ENCODE results near the gene ANKMY2.
A peak's percentile ranks its signal among the peaks of the same experiment; 100 is the strongest.

The ANKMY2 gene

DNA sequence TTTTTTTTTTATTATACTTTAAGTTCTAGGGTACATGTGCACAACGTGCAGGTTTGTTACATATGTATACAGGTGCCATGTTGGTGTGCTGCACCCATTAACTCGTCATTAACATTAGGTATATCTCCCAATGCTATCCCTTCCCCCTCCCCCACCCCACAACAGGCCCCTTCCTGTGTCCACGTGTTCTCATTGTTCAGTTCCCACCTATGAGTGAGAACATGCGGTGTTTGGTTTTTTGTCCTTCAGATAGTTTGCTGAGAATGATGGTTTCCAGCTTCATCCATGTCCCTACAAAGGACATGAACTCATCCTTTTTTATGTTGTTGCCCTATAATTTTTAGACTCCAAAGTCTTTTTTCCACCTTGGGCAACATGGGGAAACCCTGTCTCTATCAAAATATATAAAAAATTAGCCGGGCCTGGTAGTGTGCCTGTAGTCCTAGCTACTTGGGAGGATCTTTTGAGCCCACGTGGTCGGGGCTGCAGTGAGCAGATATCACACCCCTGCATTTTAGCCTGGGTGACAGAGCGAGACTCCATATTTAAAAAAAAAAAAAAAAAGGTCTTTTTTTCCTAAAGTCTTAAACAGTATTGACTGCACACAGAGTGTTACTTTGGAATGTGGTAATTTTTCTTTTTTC lies 14.4 kb upstream of the ANKMY2 start:
- DNase-seq (ENCODE audit: low spot score), result peak; percentile 76

DNA sequence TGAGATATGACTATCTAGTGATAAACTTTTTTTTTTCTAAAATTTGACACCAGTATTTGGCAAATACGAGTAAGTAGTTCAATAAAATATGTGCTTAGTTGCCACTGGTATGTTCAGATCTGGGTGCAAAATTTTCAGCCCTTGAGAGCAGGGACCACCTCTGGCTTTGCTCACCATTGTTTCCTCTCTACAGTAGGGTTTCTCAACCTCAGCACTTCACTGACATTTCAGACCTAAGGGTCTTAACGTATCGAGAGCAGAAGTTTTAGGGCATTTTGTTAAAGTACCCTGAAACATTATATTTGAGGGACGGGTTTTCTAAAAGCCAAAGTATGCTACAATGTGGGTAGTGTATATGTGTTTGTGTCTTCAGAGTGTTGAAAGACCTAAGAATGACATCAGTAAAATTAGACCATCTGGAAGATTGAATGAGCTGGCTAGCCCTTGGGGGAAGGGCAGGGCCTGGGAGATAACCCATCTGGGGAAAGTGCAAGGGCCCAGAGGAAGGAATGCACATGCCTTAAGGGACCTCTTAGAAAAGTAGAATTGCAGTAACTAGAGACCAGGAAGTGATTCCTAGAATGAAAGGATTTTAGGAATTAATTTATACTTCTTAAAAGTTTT lies 12.2 kb upstream of the ANKMY2 start:
- DNase-seq (ENCODE audit: low spot score), result peak; percentile 61

DNA sequence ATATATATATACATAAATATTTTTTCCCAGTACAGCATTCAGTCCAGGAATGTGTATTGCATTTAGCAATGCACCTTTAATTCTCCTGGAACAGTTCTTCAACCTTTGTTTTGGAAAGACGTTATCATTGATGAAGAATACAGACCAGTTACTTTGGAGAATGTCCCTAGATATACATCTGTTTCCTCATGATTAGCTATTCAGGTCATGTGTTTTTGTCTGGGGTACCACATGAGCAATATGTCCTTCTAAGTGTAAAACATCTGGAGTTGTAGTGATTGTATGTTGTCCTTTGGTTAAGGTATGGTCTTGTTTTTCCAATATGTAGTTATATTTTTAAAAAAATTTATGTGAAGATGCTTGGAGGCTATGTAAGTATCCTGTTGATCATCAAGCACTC lies 10.6 kb upstream of the ANKMY2 start:
- no peak for DNase-seq (ENCODE audit: low spot score)

DNA sequence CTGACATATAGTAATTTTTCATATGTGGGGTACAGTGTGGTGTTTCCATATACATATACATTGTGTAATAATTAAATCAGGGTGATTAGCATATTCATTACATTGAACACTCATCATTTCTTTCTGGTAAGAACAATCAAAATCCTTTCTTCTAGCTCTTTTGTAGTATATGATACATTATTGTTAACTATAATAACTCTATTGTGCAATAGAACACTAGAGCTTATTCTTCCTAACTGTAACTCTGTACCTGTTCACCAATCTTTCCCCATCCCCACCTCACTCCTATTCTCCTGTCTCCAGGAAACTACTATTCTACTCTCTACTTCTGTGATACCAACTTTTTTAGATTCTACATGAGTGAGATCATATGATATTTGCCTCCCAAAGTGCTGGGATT lies 9.8 kb upstream of the ANKMY2 start:
- DNase-seq (ENCODE audit: low spot score), result no peak

DNA sequence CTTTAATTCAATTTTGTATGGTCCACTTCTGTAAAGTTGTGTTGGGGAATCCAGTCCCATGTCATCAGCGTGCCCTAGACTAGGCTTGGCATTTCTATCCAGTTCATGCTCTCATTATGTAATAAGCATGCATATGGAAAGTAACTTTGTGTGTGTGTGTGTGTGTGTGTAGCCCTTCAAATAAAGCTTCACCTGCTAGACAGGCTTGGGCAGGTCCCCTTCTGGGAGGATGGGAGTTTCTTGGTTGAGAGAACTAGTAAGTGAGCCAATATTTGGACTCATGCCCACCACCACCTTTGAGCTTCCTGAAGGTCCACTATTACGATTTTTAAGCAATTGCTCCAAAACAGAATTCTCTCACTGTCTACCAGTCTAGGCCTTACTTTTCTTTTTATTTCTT lies 7.3 kb upstream of the ANKMY2 start:
- DNase-seq (ENCODE audit: low spot score), result no peak

DNA sequence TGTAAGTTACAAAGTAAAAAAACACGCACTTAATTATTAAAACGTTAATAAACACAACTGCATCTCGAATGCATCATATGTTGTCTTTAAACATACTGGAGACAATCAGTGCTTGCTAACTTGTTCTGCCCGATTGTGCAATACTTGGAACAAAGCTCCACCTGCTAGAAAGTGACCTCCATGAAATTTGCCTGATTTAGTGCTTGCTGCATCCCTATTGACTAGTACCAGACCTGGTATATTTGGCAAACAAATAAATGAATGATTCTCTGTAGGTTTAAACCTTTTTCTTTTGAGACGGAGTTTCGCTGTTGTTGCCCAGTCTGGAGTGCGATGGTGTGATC lies 6.7 kb upstream of the ANKMY2 start:
- no peak for DNase-seq (ENCODE audit: low spot score)

DNA sequence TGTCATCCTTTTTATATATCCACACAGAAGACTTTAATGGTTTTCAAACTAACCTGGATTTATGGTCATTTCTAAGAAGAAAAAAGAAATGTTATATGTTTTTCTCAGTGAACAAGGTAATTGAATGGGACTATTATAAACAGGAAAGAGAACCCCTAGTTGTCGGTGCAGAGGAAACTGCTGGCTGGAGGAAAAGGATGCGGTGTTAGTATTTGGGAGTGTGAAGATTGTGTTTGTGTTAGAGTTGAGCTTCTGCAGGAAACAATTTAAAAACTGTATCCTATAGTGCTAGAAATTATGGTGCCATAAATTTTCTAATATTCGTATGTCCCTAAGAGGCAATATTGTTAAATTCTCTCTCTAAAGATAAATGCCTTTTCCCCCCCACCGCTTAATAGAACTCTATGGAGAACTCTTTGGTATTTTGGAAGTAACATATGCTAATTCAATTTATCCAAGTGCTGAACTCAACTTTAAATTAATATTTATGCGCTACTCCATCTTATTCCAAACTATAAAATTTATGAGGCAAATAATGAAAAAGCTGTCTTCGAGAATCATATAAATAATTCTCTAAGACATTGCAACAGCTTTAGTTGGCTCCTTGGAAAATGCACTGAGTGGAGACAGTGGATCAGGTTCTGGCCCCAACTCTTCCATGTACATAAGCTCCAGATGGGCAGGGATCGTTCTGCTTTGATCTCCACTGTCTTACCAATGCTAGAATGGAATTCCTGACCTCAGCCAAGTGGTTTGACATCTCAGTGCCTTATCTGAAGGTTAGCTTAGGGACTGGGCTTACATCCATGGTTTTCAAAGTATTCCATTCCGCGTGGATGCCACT lies 6.1 kb upstream of the ANKMY2 start:
- DNase-seq (ENCODE audit: low spot score), result no peak

DNA sequence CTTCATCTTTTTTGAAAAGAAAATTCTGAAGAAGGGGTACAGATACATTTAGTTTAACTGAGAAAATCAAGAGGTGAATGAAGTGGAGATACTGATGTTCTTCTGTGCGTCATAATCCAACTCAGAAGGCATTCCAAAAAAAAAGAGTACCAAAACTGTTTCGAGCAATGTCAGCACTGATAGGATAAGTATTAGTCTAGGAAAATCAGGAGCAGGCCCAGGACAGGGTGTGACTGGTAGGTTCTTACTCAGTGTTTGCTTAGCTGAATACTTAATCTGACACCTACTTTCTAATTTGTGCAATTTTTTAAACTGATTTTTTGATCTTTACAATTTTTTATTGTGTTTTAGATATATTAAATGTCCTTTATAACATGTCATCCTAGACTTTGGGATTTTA lies 4.7 kb upstream of the ANKMY2 start:
- DNase-seq (ENCODE audit: low spot score), result no peak

DNA sequence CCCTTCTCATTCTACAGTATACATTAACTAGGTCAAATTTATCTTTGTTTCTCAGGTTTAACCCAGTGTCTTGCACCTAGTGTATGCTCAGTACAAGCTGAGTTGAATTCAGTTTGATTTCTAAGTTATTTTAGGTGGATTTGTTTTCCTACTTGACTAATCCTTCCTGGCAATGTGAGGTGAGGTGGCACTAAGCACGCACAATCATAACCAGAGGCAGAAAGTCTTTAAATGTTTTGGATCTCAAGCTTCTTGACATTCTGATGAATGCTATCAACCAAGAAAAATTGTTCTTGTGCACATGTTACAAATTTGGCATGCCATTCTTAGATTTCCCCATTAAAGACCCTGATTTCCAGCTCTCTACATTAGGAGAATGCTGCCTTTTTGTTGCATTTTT lies 3.6 kb upstream of the ANKMY2 start:
- no peak for DNase-seq (ENCODE audit: low spot score)

DNA sequence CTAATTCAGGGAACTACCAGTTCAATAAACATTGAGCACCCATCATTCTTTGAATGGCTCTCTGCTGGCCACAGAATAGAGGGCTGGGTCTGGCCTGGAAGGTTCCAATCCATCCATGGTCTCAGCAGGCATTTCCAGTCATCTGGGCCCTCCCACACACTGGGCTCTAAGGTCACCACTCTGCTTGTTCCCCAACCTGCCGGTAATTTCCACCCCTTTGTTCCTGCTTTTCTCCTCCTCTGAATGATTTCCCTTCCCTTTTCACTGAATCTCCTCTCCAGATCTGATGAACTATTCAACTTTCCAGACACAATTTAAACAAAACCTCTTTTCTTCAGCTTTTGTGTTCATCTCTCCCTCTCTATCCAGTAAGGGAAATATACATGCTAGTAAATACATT lies 3.0 kb upstream of the ANKMY2 start:
- no peak for DNase-seq (ENCODE audit: low spot score)

DNA sequence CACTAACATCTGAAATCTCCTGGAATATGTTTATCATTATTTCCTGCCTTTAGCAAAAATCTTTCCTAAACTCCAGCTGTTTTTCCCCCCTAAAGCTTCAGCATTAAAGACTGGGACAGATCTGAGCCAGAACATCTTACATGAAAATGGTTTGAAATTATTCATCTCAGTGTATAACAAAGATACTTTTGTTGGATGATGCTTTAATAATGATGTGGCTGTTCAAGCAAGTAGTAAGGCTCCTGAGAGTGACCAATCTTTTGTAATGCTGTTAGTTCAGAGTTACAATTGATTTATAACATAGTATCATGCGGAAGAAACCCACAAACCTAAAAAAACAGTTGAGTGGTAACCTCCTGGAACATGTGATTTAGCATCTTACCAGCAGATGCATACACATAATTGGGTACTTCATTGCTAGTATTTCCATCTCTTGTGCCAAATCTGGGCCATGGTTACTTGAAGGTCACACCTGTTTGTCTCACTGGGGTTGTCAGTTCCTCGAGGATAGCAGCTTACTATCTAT lies 1.9 kb upstream of the ANKMY2 start:
- no peak for DNase-seq (ENCODE audit: low spot score)

DNA sequence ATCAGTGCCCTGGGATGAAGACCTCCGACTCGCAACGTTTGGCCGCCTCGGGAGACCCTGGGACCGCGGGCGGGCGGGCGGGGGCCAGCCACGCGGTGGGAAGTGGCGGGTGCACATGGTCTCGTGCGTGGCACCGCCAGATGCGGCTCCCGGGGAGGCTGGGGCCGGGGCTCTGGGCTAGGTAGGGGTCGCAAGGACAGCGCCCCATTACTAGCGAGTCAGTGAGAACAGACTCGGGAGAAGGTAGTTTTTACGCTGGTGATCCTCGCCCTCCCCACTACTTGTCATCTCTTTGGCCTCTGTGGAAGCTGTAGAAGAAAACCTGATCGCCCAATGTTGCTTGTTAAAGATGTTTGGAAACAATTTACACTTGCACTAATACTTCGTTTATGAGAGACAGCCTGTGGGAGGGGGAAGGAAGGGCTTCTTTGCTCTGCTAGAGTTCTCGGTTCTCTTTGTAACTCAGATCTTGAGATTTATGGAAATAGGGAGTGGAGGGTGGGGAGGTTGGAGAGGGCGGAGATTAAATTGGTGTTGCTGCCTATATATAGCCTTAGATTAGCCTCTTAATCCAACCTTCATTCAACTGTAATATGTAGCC lies 1.0 kb upstream of the ANKMY2 start:
- DNase-seq (ENCODE audit: low spot score), result peak; percentile 19

DNA sequence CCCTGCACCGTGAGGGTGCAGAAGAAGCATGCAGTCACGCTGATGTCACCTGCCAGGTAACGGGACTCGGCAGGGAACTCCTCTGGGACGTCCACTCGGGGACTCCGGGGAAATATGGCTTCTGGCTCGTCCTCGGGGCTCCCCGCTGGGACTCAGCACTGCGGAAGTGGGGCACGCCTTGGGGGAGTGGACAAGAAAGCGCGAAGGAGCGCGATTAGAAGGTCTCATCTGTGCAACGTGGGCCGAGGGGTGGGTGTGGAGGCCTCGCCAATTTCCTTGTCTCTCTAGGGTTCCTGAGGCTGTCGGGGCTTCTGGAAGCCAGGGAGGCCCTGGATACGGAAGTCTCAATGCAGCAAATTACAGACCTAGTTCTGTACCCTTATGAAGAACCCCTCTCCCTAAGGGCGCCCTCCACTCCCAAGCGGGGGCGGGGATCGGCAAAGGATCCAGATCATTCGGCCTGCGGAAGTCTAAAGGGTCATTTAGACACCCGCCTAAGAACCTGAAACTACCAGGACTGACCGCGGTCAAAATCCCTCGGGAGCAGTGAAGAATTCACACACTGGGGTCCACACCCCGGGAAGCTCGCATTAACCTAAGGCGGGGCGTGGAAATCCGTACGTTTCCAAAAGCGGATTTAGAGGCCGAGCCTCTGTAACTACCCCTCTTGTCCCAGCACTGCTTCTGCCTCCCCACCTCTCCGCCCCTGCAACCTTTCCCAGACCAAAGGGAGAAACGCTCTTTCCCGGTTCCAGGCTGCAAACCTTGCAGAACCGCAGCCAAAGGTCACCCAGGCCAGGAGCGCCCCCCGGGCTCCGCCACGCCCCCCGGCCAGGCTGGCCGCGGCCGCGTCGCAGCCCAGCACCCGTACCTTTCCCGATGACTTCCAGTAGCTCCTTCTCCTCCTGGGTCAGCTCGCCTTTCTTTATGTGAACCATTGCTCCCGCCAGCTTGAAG lies 640 bp downstream of the ANKMY2 start:
- DNase-seq (ENCODE audit: low spot score), result peak; percentile 74

DNA sequence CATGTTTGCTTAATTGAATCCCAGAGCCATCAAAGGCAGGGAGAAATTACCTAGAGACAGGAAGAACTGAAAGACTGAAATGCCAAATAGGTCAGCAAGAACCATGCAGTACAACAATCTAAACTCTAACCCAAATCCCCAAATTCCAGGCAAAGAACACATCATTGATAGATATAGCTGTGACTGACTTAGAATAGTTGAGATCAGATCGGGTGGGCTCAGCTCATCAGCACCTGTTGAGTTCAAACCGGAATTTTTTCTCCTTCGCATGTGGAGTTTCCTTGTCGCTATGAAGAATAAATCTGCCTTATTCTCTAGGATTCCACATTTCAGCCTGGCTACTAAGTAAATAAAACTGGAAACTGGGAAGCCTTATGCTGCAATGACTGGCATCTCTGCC lies 1.4 kb downstream of the ANKMY2 start:
- DNase-seq (ENCODE audit: low spot score), result no peak

DNA sequence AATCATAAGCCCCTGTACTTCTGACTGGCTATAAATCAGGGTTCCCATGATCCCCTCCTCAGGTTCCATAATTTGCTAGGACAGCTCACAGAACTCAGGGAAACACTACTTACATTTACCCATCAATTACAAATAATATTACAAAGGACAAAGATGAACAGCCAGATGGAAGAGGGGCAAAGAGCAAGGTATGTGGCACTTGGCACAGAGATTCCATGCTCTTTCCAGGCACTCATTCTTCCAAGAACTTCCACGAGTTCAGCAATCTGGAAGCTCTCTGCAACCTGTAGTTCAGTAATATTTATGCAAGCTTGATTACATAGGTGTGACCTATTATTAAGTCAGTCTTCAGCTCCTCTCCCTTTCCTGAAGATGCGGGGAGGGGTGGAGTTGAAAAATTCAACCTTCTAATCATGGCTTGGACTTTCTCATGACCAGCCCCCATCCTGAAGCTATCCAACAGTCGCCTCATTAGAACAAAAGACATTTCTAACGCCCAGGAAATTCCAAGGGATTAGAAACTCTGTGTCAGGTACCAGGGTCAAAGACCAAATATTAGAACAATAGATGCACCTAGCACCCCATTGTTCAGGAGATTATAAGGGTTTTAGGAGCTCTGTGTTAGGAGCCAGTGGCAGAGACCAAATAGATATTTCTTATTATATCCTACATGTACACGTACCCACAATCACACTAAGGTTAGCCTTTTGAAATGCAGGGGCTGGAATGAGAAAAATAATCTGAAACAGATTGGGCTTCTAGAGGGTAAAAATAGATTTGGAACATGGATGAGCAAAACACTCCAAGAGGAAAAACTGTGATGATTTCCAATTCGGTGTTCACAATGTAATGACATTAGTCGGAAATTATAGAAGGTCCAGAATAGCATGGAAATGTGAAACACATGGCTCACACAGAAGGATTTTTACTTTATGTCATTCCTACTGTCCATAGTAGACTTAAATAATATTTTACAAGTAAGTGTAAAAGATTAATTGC lies 7.0 kb downstream of the ANKMY2 start:
- DNase-seq (ENCODE audit: low spot score), result no peak

DNA sequence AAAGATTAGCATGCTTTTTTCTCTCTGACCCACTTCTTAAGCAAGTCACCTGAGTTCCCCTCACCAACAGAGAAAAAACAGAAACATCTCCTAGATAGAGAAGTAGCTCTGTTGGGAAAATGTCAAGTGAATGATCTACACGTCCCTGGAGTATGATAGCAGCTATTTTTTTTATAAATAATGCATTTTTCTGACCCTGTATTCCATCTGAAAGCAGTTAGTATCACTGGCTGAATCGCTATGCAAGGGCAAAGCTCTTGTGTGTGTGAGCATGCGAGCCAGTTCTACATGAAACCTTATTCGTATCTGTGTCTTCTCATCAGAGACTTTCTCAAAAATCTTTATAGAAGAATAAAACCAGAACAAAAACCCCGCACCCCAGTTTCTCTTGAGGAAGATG lies 8.2 kb downstream of the ANKMY2 start:
- DNase-seq (ENCODE audit: low spot score), result no peak

DNA sequence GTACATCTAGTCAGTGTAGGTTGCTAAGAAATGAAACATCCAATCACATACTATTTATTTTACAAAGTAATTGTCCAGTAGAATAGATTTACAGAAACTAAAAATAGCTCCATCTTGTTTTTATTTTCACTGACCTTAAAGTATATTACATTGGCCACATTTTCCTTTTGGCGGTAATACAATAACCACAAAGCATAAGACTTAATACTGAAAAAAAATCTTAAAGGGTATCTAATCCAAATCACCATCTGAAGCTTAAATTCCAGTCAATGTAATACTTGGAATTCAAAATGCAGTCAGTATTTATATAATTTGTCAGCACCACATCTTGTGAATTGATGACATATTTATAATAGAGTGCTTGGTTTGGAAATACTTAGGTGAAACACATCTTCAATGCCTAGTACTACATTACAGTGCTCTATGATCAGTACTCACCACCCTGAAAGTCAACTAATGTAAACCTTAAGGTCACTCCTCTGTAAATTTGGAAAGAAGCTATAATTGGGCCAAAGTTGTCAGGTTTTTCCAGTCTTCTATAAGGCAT lies 8.9 kb downstream of the ANKMY2 start:
- no peak for DNase-seq (ENCODE audit: low spot score)

DNA sequence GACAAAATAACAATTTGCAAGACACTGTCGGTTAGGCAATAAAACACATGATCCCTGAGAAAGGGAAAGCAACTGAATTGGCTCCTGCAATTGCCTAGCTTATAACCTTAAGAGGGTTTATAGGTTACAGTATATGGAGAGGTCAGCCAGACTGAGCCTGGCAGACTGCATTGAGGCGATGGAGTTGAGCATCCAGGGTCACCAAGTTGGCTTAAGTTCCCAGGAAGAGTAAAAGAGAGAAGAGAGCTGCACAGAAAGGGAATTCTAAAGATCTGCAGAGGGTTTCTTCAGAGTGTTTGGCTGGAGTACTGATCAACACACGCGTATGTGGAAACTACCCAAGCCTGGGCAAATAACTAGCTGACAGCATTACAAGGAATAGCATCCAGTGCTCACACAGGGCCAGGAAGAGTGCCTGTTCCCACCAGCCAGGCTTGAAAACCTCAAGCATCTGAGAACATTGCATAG lies 11.2 kb downstream of the ANKMY2 start:
- DNase-seq (ENCODE audit: low spot score), result no peak

DNA sequence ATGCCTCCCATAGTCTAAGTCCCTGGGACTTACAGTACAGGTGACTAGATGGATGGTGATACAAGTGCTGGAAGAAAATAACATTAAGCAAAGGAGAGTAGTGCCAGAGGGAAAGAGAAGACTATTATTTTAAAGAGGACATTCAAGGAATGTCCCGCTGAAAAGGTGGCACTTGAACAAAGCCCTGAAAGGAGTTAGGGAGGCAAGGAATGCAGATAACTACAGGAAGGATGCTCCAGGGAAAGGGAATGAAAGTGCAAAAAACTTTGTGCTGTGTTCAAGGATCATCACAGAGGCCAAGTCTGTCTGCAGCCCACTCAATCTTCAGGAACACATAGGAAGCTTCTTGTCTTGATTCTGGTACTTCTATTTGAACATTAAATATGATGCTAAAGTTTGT lies 14.9 kb downstream of the ANKMY2 start:
- DNase-seq (ENCODE audit: low spot score), result no peak

DNA sequence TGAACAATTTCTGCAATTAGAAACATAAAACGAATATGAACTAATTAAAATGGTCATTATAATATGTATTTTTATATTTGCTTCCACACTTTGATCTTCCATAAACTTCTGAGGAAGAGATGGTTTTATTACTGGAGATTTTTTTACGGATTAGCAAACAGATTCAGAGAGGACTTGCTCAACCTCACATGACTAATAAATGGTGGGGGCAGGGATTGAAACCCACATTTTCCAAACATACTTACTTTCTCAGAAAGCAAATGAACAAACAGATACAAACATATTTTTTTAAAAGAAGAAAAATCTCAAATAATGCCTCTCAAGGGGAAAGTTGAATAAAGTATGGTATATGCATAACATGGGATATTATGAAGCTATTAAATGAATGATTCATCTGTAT lies 18.3 kb downstream of the ANKMY2 start:
- DNase-seq (ENCODE audit: low spot score), result no peak

Data from hematopoietic multipotent progenitor cell treated with erythropoietin and hydrocortisone succinate and interleukin-3 and kit ligand, for 15 days (in vitro differentiated cells).